Trophoblast cell (in vitro differentiated cells and primary cell): Measurements from ENCODE around the gene SIGLEC1.

Experiments used
- DNase-seq, 2 donors: peaks; one replicate each; pipeline ENCODE4 v3.0.0-alpha.2; 2016
- H2AFZ ChIP-seq: 2 replicates; pipeline ENCODE4 v1.6.1; 2013; ENCODE audit warnings: low read length, moderate library complexity, mild to moderate bottlenecking; ENCODE audit not compliant: insufficient read depth, poor library complexity
- H2AK5ac ChIP-seq: 2 replicates; pipeline ENCODE4 v1.6.1; 2013; ENCODE audit warnings: mild to moderate bottlenecking, low read length
- H2BK120ac ChIP-seq: 2 replicates; pipeline ENCODE4 v1.6.1; 2013; ENCODE audit warnings: low read length, mild to moderate bottlenecking, moderate library complexity; ENCODE audit not compliant: insufficient read depth, poor library complexity
- H2BK12ac ChIP-seq: 2 replicates; pipeline ENCODE4 v1.6.1; 2013; ENCODE audit warnings: mild to moderate bottlenecking, low read length, moderate library complexity
- H2BK5ac ChIP-seq: 2 replicates; pipeline ENCODE4 v1.6.1; 2013; ENCODE audit warnings: low read length, low read depth, moderate library complexity, mild to moderate bottlenecking; ENCODE audit not compliant: poor library complexity
- H3K14ac ChIP-seq: 2 replicates; pipeline ENCODE4 v1.6.1; 2013; ENCODE audit warnings: mild to moderate bottlenecking, low read length
- H3K18ac ChIP-seq: 2 replicates; pipeline ENCODE4 v1.6.1; 2013; ENCODE audit warnings: mild to moderate bottlenecking, low read length
- H3K23ac ChIP-seq: 2 replicates; pipeline ENCODE4 v1.6.1; 2013; ENCODE audit warnings: low read length
- H3K27ac ChIP-seq: 2 replicates; pipeline ENCODE4 v1.5.1; 2013; ENCODE audit warnings: low read depth, mild to moderate bottlenecking, inconsistent platforms, low read length, moderate library complexity
- H3K27me3 ChIP-seq: 2 replicates; pipeline ENCODE4 v1.6.1; 2013; ENCODE audit warnings: inconsistent platforms, mild to moderate bottlenecking, low read length, moderate library complexity; ENCODE audit not compliant: insufficient read depth
- H3K36me3 ChIP-seq, 2 experiments: 1 replicate in 1 of 2; 2 replicates in 1 of 2; pipeline ENCODE4 v1.6.1; 2013; ENCODE audit warnings: low read length in 2 of 2, mild to moderate bottlenecking in 2 of 2, moderate library complexity in 1 of 2; ENCODE audit not compliant: insufficient read depth in 2 of 2, control insufficient read depth in 1 of 2
- H3K4ac ChIP-seq: 2 replicates; pipeline ENCODE4 v1.6.1; 2013; ENCODE audit warnings: low read depth, mild to moderate bottlenecking, low read length, moderate library complexity
- H3K4me1 ChIP-seq, 2 experiments: 1 replicate in 1 of 2; 2 replicates in 1 of 2; pipeline ENCODE4 v1.6.1; 2013; ENCODE audit warnings: low read length in 2 of 2, mild to moderate bottlenecking in 2 of 2, moderate library complexity in 1 of 2; ENCODE audit not compliant: insufficient read depth in 2 of 2, control insufficient read depth in 1 of 2
- H3K4me2 ChIP-seq: 2 replicates; pipeline ENCODE4 v1.6.1; 2013; ENCODE audit warnings: inconsistent platforms, mild to moderate bottlenecking, low read length, moderate library complexity
- H3K4me3 ChIP-seq: 2 replicates; pipeline ENCODE4 v1.5.1; 2013; ENCODE audit warnings: mild to moderate bottlenecking, low read depth, low read length, inconsistent platforms
- H3K79me1 ChIP-seq: one replicate; pipeline ENCODE4 v1.6.1; 2013; ENCODE audit warnings: low read length
- H3K79me2 ChIP-seq: 2 replicates; pipeline ENCODE4 v1.6.1; 2013; ENCODE audit warnings: low read length, mild to moderate bottlenecking; ENCODE audit not compliant: control insufficient read depth, insufficient read depth, poor library complexity
- H3K9ac ChIP-seq: 2 replicates; pipeline ENCODE4 v1.6.1; 2013; ENCODE audit warnings: mild to moderate bottlenecking, low read length
- H3K9me3 ChIP-seq: 2 replicates; pipeline ENCODE4 v1.6.1; 2013; ENCODE audit warnings: low read depth, mild to moderate bottlenecking, control low read depth, inconsistent platforms, low read length; ENCODE audit not compliant: insufficient read depth
- H4K12ac ChIP-seq: 2 replicates; pipeline ENCODE4 v1.6.1; 2013; ENCODE audit warnings: low read depth, mild to moderate bottlenecking, low read length, moderate library complexity
- H4K8ac ChIP-seq: 2 replicates; pipeline ENCODE4 v1.6.1; 2013; ENCODE audit warnings: low read depth, mild to moderate bottlenecking, low read length, moderate library complexity
- H4K91ac ChIP-seq: one replicate; pipeline ENCODE4 v1.6.1; 2013; ENCODE audit warnings: low read depth, mild to moderate bottlenecking, low read length, moderate library complexity
- WGBS: extraction: QIAGEN DNeasy Blood & Tissue Kit; methylation state at CpG from one replicate; pipeline ENCODE4 v1.1.7; 2013; ENCODE audit warnings: missing lambda C conversion rate; ENCODE audit not compliant: insufficient read length, insufficient coverage; ENCODE audit errors: extremely low coverage; 5-methylcytosine and 5-hydroxymethylcytosine counted together

SIGLEC1 gene

DNA sequence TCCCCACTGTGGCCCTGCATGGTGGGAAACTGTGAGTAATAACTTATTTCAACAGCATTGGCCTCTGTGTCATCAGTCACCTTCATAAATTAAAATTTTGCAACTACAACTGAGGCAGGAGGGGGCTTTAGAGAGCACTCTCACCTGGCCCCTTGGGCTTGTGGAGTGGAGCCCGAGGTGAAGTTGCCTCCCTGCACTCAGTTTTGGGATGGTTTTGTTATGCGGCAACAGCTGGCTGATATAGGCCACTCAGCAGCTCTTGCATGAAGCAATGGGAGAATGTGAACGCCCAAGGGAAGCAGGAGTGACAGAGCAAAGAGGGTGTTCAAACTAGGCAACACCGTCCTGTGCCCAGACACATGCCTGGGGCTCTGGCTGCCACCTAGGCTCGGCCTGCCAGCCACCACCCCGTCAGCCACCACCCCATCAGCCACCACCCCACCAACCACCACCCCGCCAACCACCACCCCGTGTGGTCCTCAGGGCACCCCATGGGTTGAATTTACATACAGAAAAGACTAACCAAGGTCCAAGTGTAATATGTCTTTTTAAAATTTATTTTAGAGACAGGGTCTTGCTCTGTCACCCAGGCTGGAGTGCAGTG lies 44.9 kb downstream of the SIGLEC1 start:
- no peak overlapping the region for H4K91ac ChIP-seq
- WGBS, result no CpG with 5 or more reads among the region's 8 CpGs
- no peak overlapping the region for H2BK120ac ChIP-seq
- H4K12ac ChIP-seq, result no peak overlapping the region
- peaks cover 9% of the 10 kb centered on the region for H3K27me3 ChIP-seq
- no peak overlapping the region for H3K4me3 ChIP-seq
- H3K23ac ChIP-seq, result no peak overlapping the region
- H2BK12ac ChIP-seq, result no peak overlapping the region
- no peak overlapping the region for H3K4me2 ChIP-seq
- no peak overlapping the region for H3K4ac ChIP-seq
- no peaks in the 10 kb centered on the region for H3K79me1 ChIP-seq
- H3K18ac ChIP-seq, result no peak overlapping the region
- H3K27ac ChIP-seq, result no peak overlapping the region
- no peak overlapping the region for H2AK5ac ChIP-seq
- no peak overlapping the region for H3K9ac ChIP-seq
- H3K79me2 ChIP-seq, result no peaks in the 10 kb centered on the region
- peaks cover 0 to 2% of the 10 kb centered on the region in 2 experiments for H3K36me3 ChIP-seq
- H3K14ac ChIP-seq, result no peak overlapping the region
- H4K8ac ChIP-seq, result no peak overlapping the region
- H2AFZ ChIP-seq, result no peak overlapping the region
- H2BK5ac ChIP-seq, result no peak overlapping the region
- DNase-seq, result peak in 1 of 2 donors; percentile 17
- H3K9me3 ChIP-seq, result peaks cover 2% of the 10 kb centered on the region
- H3K4me1 ChIP-seq, result no peaks in the 10 kb centered on the region

DNA sequence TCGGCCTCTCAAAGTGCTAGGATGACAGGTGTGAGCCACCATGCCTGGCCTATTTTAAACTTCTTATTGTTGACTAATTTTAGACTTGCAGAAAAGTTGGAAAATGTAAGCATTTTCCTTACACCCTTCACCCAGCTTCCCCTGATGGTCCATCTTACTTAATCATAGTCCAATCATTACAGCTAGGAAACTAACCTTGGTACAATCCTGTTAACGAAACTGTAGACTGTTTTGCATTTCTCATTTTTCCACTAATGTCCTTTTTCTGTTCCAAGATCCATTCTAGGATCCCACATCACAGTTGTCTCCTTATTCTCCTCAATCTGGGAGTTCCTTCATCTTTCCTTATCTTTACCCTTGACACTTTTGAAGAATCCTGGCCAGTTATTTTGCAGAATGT lies 48.5 kb downstream of the SIGLEC1 start:
- Histone ChIP-seq H3K27ac (no peak overlapping the region), H3K23ac (no peak overlapping the region), H3K18ac (no peak overlapping the region), H4K91ac (no peak overlapping the region), H2AK5ac (no peak overlapping the region), H2AFZ (no peak overlapping the region), H3K79me1 (no peaks in the 10 kb centered on the region), H4K8ac (no peak overlapping the region), H4K12ac (no peak overlapping the region), H3K4me2 (no peak overlapping the region), H3K27me3 (no peaks in the 10 kb centered on the region), H3K36me3 (no peaks in the 10 kb centered on the region), H3K4ac (no peak overlapping the region), H3K14ac (no peak overlapping the region), H2BK12ac (no peak overlapping the region), H3K79me2 (no peaks in the 10 kb centered on the region), H3K4me1 (no peaks in the 10 kb centered on the region), H3K9me3 (peaks cover 13% of the 10 kb centered on the region), H3K9ac (no peak overlapping the region), H2BK120ac (no peak overlapping the region), H3K4me3 (no peak overlapping the region), H2BK5ac (no peak overlapping the region)
- no peak for DNase-seq
- WGBS, result no CpG with 5 or more reads among the region's 2 CpGs

DNA sequence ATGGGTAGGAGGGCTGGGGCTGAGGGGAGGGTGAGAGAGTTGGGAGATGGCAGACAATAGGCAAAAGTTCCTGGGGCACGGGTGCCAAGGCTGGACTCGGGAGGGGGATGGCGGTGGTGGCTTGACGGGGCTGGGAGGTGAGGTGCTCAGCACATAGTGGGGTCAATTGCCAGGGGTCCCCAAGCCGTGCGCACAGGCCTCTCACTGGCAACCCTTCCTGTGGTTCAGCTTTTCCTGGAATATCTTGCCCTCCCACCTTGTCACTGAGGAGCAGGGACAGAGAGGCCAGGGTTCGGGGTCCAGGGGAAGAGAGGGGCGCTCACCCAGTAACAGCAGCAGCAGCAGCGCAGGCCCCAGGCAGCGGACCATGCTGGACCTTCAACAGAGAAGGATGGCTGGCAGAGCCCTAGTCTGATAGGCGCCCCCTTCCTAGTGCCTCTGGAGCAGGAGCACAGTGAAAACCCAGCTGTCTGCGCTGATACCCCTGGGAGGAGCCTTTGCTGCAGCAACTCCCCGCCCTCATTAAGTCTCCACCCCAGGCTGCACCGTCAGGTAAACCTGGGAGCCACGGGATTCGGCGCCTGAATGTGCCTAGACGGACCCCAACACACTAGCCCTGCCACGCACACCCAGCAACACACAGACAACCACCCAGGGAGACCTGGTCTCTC lies 49.2 kb downstream of the SIGLEC1 start, which contains the start of gene GFRA4:
TSS of gene GFRA4 (minus strand) at position 369 of the 671 bp plus-strand sequence. CDS start at position 369, 0 bp downstream.
- H3K79me2 ChIP-seq, result no peaks in the 10 kb centered on the region
- no CpG with 5 or more reads among the region's 19 CpGs for WGBS

More for the DNA sequence above, 49.2 kb downstream of the SIGLEC1 start, which contains the start of gene GFRA4:
- H3K27ac ChIP-seq, result no peak within 1 kb of the TSS
- H3K79me1 ChIP-seq, result no peaks in the 10 kb centered on the region
- no peak within 1 kb of the TSS for H3K14ac ChIP-seq
- H3K23ac ChIP-seq, result no peak within 1 kb of the TSS
- no peak within 1 kb of the TSS for H3K18ac ChIP-seq
- H3K9ac ChIP-seq, result no peak within 1 kb of the TSS
- H4K12ac ChIP-seq, result no peak within 1 kb of the TSS
- H2AK5ac ChIP-seq, result no peak within 1 kb of the TSS
- no peak within 1 kb of the TSS for H2BK12ac ChIP-seq
- no peak within 1 kb of the TSS for H2BK5ac ChIP-seq
- H3K27me3 ChIP-seq, result no peaks in the 10 kb centered on the region
- no peaks in the 10 kb centered on the region for H3K36me3 ChIP-seq
- no peaks in the 10 kb centered on the region for H3K4me1 ChIP-seq
- H4K8ac ChIP-seq, result no peak within 1 kb of the TSS
- H3K4me2 ChIP-seq, result no peak within 1 kb of the TSS
- no peak within 1 kb of the TSS for H2AFZ ChIP-seq
- no peak within 1 kb of the TSS for H3K4ac ChIP-seq
- no peak within 1 kb of the TSS for H4K91ac ChIP-seq
- H3K9me3 ChIP-seq, result peaks cover 13% of the 10 kb centered on the region
- H3K4me3 ChIP-seq, result no peak within 1 kb of the TSS
- H2BK120ac ChIP-seq, result no peak within 1 kb of the TSS
- DNase-seq, result no peak
